Endothelial cell (in vitro differentiated cells): ENCODE data around the gene HSDL2. TPM values are rescaled to one million over a fixed set of nuclear protein-coding genes. Genes with fewer than 3 reads are reported as not detected.
A peak's percentile ranks its signal among the peaks of the same experiment; 100 is the strongest.

ENCODE experiments used
- DNase-seq: peaks from one replicate; pipeline ENCODE4 v3.0.0; 2021; ENCODE audit warnings: low spot score
- H3K27ac Mint-ChIP-seq: one replicate; pipeline ENCODE4 v1.8.0; 2021; ENCODE audit warnings: mixed read lengths, inconsistent platforms; ENCODE audit not compliant: unreplicated experiment
- H3K27me3 Mint-ChIP-seq: one replicate; pipeline ENCODE4 v1.8.0; 2021; ENCODE audit warnings: mild to moderate bottlenecking, moderate library complexity, mixed read lengths, inconsistent platforms; ENCODE audit not compliant: unreplicated experiment
- H3K36me3 Mint-ChIP-seq: one replicate; pipeline ENCODE4 v1.8.0; 2021; ENCODE audit warnings: mild to moderate bottlenecking, low read depth, mixed read lengths, inconsistent platforms; ENCODE audit not compliant: unreplicated experiment
- H3K4me1 Mint-ChIP-seq: one replicate; pipeline ENCODE4 v1.8.0; 2021; ENCODE audit warnings: mild to moderate bottlenecking, mixed read lengths, inconsistent platforms; ENCODE audit not compliant: unreplicated experiment
- H3K4me3 Mint-ChIP-seq: one replicate; pipeline ENCODE4 v1.8.0; 2021; ENCODE audit warnings: mild to moderate bottlenecking, mixed read lengths, inconsistent platforms; ENCODE audit not compliant: unreplicated experiment
- H3K9me3 Mint-ChIP-seq: one replicate; pipeline ENCODE4 v1.8.0; 2021; ENCODE audit warnings: mixed read lengths, inconsistent platforms; ENCODE audit not compliant: unreplicated experiment
- total RNA-seq: library from RNA; stranded (reverse); fragmentation: NEBNext Ultra II Directional; extraction: Animal tissue kit (Norgen Biotek cat#: 25700); gene quantifications from one replicate; pipeline ENCODE4 v1.2.1, GENCODE V29; 2021; ENCODE audit not compliant: unreplicated experiment
- TF ChIP-seq, protein P1 (sequence below): fragments of 200-600 bp; sonication (generic); IDR thresholded peaks from one replicate; pipeline ENCODE4 v1.5.0; 2021; ENCODE audit warnings: antibody characterized with exemption; ENCODE audit not compliant: unreplicated experiment

HSDL2 gene
- total RNA-seq, 1 donor from 2014 or later: 7.9 TPM

DNA sequence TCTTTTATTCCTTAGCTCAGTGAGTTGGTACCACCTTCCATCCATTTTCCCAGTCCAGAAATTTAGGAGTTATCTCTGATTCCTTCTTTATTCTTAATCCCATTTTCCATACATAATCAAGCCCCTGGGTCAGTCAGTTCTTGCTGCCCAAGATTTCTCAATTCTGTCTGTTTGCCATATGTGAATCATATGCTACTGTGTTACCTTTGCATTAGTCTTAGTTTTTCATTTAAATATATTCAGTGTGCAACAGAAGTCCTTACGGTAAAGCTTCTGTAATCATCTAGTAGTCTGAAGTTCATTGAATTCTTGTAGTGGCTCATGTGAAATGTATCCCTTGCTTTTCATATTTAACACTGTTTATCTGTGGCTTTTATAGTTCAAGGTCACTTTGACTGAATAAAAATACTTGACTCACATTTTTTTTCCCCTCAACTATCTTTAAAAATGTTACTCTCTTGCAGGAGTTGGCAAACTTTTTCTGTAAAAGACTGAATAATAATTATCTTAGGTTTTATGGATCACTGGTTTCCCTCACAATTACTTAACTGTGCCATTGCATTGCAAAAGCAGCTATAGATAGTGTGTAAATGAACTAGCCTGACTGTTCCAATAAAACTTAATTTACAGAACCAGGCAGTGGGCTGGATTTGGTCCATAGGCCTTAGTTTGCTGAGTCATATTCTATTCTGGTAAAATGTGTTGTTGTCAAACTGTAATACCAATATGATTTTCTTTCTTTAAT is 113.7 kb downstream of the HSDL2 start:
- H3K27ac Mint-ChIP-seq: no peak overlapping the region
- peaks cover 29% of the 10 kb centered on the region for H3K36me3 Mint-ChIP-seq
- peak overlapping the region; percentile 60 for H3K4me3 Mint-ChIP-seq
- DNase-seq: no peak
- peaks cover 9% of the 10 kb centered on the region for H3K9me3 Mint-ChIP-seq
- peaks cover 3% of the 10 kb centered on the region for H3K27me3 Mint-ChIP-seq
- H3K4me1 Mint-ChIP-seq: peaks cover 6% of the 10 kb centered on the region
- TF ChIP-seq, protein P1, sequence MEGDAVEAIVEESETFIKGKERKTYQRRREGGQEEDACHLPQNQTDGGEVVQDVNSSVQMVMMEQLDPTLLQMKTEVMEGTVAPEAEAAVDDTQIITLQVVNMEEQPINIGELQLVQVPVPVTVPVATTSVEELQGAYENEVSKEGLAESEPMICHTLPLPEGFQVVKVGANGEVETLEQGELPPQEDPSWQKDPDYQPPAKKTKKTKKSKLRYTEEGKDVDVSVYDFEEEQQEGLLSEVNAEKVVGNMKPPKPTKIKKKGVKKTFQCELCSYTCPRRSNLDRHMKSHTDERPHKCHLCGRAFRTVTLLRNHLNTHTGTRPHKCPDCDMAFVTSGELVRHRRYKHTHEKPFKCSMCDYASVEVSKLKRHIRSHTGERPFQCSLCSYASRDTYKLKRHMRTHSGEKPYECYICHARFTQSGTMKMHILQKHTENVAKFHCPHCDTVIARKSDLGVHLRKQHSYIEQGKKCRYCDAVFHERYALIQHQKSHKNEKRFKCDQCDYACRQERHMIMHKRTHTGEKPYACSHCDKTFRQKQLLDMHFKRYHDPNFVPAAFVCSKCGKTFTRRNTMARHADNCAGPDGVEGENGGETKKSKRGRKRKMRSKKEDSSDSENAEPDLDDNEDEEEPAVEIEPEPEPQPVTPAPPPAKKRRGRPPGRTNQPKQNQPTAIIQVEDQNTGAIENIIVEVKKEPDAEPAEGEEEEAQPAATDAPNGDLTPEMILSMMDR: no peak

DNA sequence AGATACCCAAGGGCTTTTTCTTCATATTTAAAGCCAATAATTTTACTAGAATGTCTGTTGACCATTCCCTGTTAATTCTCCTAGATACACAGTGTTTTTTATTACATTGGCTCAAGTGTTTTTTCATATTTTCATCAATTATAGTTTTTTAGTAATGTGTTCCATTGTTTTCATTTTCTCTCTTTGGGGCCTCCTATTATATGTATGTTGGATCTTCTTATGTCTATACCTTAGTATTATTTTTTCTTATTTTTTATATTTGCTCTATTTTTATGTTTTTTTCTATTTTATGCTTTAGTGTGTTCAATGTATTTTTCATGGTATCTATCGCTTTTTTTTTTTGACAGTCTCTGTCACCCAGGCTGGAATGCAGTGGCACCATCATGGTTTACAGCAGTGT is 114.2 kb downstream of the HSDL2 start:
- H3K27me3 Mint-ChIP-seq: peaks cover 3% of the 10 kb centered on the region
- TF ChIP-seq, protein P1: no peak
- no peak overlapping the region for H3K27ac Mint-ChIP-seq
- H3K4me3 Mint-ChIP-seq: no peak overlapping the region
- H3K4me1 Mint-ChIP-seq: peaks cover 5% of the 10 kb centered on the region
- peaks cover 9% of the 10 kb centered on the region for H3K9me3 Mint-ChIP-seq
- peaks cover 29% of the 10 kb centered on the region for H3K36me3 Mint-ChIP-seq
- DNase-seq: no peak

DNA sequence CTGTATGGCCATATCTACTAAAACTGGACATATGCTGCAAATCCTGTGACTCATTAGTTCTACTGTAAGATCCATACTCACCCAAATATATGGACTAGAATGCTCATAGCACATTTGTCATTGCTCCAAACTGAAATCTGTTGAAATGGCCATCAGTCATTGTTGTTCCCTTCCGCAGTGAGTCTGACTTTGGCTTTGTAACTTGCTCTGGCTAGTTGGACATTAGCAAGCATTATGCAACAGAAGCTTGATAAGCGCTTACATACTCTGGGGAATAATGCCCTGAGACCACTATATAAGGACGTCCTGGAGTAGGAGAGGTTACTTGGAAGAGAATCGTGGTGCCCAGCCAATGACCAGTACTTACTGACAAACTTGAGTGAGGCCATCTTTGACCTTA is 115.7 kb downstream of the HSDL2 start:
- H3K4me1 Mint-ChIP-seq: no peaks in the 10 kb centered on the region
- H3K9me3 Mint-ChIP-seq: peaks cover 9% of the 10 kb centered on the region
- H3K36me3 Mint-ChIP-seq: peaks cover 29% of the 10 kb centered on the region
- no peak overlapping the region for H3K4me3 Mint-ChIP-seq
- no peak overlapping the region for H3K27ac Mint-ChIP-seq
- no peak for DNase-seq
- TF ChIP-seq, protein P1: no peak
- H3K27me3 Mint-ChIP-seq: peaks cover 3% of the 10 kb centered on the region

DNA sequence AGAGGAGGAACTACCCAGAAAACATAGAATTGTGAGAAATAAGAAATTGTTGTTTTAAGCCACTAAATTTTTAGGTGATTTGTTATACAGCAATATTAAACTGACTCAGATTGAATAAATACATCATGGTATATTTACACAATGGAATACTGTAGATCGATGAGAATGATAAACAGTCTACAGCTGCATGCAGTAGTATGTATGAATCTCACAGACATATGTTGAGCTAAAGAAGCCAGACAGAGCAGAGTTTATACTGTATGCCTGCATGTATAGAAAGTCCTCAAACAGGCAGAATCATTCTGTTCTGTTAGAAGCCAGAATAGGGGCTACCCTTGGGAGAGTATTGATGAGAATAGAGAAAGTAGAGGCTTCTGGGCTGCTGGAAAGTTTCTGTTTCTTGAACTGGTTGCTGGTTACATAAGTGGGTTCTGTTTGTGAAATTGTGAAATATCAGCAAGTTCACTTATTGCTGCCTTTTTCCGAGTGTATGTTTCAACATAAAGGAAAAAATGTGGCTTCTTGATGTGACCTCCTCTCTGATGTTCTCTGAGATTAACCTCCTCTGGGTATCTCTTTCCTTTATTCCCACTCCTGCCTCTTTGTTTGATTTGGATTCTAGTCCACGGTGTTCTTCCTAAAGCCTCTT is 116.3 kb downstream of the HSDL2 start:
- Mint-ChIP-seq H3K4me3 (no peak overlapping the region), H3K27me3 (peaks cover 3% of the 10 kb centered on the region), H3K9me3 (peaks cover 9% of the 10 kb centered on the region), H3K27ac (no peak overlapping the region), H3K36me3 (peaks cover 29% of the 10 kb centered on the region), H3K4me1 (no peaks in the 10 kb centered on the region)
- TF ChIP-seq, protein P1: no peak
- DNase-seq: no peak

DNA sequence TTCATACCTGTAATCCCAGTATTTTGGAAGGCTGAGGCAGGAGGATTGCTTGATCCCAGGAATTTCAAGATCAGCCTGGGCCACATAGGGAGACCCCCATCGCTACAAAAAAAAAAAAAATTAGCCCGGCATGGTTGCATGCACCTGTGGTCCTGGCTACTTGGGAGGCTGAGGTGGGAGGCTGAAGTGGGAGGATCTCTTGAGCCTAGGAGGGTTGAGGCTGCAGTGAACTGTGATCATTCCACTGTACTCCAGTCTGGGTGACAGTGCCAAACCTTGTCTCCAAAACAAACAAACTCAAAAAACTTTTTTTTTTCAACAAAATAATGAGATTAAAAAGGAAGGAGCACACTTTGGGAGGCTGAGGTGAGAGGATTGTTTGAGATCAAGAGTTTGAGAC is 120.9 kb downstream of the HSDL2 start:
- H3K27ac Mint-ChIP-seq: no peak overlapping the region
- no peaks in the 10 kb centered on the region for H3K36me3 Mint-ChIP-seq

More for the DNA sequence above, 120.9 kb downstream of the HSDL2 start:
- DNase-seq: no peak
- Mint-ChIP-seq H3K27me3 (no peaks in the 10 kb centered on the region), H3K4me1 (no peaks in the 10 kb centered on the region), H3K4me3 (no peak overlapping the region), H3K9me3 (no peaks in the 10 kb centered on the region)
- TF ChIP-seq, protein P1: no peak
